HG02970 (cell line): ENCODE data around the gene TMC4.
"Not testable (repeated sequence)": the region's sequence is repeated elsewhere in the genome, so short reads cannot be mapped to it uniquely, and the experiment has no call there.

Source experiments
- ATAC-seq: cut with Tn5 transposase; IDR thresholded peaks from one replicate; pipeline ENCODE4 v1.9.1; 2021; ENCODE audit warnings: mild to moderate bottlenecking, moderate library complexity, moderate number of reproducible peaks; ENCODE audit not compliant: unreplicated experiment, low FRiP score

TMC4 gene

DNA sequence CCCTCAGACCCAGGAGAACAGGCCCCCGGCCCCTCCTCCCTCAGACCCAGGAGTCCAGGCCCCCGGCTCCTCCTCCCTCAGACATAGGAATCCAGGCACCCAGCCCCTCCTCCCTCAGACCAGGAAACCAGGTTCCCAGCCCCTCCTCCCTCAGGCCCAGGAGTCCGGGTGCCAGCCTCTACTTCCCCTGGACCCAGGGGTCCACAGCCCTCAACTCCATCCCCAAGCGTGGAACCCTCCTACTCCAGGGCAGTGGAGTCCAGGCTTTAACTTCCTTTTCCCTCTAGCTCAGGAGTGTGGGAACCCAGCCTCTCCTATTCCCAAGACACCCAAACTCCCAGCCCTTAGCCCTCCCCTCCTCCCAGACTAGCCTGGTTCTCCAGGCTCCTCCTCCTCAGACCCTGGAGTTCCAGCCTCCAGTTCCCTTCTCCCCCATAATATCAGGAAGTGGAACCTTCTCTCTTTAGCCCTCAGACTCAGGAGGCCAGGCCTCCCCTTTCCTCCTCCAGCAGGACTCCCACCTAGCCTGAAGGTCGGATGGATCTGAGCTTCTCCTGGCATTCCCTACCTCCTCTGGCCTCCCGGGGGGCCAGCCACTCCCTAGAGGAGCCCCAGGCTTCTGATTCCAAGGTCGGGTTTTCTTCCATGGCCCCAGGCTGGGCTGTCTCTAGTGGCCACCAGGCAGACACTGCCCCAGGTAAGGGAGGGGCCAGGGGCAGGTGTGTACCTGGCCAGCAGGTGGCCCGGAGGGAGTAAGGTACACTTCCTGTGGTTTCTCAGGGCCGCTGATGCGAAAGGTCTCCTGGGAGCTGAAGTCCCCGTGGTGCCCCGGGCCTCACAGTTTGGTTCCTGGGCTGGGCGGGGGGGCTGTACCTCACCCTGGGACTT, at the start of gene TMC4:
Gene TMC4 (minus strand): TSS at position 690 of the 888 bp plus-strand sequence. CDS start 43 bp downstream, at position 647.
- ATAC-seq = no peak

DNA sequence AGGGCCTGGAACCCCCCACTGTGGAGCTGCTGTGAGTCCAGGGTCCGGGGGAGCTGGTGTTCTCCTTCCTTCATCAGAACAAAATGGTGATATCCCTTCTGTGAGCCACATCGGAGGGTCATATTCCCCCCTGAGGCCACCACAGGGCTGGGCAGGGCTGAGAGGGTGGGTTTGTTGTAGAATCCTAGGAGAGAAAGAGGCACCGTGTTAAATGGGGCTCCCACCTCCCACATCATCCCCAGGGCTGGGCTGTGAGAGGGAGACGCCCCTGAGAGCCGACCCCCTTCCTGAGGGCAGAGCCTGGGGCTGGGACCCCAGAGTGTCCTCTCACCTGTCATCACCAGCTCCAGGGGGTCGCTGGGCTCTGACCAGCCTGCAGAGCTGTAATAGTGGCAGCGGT, 49.0 kb upstream of the TMC4 start:
- not testable (repeated sequence) for ATAC-seq

- ATAC-seq = not testable (repeated sequence)
Observed at GRCh38 chr19:54219702-54220101, 46.7 kb upstream of the TMC4 start.

- ATAC-seq = no peak
Observed at GRCh38 chr19:54218960-54219661, 46.2 kb upstream of the TMC4 start.

DNA sequence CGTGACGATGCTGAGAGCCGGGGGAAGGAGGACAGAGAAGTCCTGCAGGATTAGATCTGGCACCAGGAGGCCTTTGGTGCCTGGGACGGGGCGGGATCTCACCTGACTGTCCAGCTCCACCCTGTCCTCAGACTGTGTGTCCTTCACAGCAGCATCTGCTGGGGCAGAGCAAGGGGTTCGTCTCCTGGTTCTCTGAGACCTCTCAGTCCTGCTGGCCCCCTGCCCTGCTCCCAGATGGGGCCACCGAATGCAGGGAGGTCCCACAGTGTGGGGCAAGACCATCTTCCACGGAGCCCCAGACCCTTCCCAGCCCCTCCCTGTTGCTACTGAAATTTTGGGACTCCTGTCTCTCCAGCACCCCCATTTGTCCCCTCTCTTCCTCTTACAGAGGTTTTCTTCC, 45.3 kb upstream of the TMC4 start:
- ATAC-seq = no peak

GRCh38 chr19:54217517-54218247, 44.7 kb upstream of the TMC4 start:
- ATAC-seq = not testable (repeated sequence)

- ATAC-seq = no peak
Observed at GRCh38 chr19:54216869-54217268, 43.9 kb upstream of the TMC4 start.

DNA sequence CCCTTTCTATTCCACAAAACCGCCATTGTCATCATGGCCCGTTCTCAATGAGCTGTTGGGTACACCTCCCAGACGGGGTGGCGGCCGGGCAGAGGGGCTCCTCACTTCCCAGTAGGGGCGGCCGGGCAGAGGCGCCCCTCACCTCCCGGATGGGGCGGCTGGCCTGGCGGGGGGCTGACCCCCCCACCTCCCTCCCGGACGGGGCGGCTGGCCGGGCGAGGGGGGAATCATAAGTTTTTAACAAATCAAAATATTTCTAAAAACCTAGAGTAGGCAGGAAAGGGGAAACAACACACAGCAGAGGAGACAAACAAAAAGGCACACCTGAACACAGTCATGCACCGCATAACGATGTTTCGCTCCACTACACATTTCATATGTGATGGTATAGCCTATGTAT, 41.8 kb upstream of the TMC4 start:
- ATAC-seq = not testable (repeated sequence)

DNA sequence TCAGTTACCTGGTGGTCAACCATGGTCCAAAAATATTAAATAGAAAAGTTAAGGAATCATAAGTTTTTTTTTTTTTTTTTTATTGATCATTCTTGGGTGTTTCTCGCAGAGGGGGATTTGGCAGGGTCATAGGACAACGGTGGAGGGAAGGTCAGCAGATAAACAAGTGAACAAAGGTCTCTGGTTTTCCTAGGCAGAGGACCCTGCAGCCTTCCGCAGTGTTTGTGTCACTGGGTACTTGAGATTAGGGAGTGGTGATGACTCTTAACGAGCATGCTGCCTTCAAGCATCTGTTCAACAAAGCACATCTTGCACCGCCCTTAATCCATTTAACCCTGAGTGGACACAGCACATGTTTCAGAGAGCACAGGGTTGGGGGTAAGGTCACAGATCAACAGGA, 41.3 kb upstream of the TMC4 start:
- not testable (repeated sequence) for ATAC-seq

DNA sequence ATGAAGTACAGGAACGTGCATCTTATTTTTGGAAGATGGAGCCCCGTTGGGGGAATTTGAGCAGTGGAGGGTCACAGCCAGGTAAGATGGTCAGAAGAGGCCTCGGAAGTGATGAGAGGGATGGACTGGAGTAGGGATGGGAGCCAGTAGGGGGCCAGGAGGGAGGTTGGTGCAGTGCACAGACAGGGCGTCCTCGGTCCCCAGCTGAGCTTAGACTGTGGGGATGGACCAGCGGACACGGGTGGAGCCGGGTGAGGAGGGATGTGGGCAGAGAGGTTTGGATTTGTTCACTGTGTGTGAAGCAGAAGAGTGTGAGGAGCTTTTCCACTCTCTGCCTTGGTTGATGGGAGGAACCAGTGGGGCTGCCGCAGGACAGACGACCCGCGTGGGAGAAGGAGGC, 38.3 kb upstream of the TMC4 start:
- no peak for ATAC-seq

GRCh38 chr19:54209811-54210494, 37.0 kb upstream of the TMC4 start:
- no peak for ATAC-seq

- no peak for ATAC-seq
Observed at GRCh38 chr19:54209058-54209810, 36.3 kb upstream of the TMC4 start.

DNA sequence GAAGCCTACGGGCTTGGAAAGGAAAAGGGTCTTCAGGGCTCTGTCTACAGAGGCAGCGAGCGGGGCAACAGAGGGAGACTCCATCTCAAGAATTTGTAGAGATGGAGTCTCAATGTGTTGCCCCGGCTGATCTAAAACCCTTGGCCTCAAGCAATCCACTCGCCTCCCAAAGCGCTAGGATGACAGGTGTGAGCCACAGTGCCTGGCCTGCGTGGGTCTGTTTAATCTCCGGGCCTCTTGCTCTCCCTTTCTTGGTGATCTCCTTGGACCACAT, 35.8 kb upstream of the TMC4 start:
- no peak for ATAC-seq

GRCh38 chr19:54207983-54208783, 35.2 kb upstream of the TMC4 start:
- ATAC-seq = no peak

DNA sequence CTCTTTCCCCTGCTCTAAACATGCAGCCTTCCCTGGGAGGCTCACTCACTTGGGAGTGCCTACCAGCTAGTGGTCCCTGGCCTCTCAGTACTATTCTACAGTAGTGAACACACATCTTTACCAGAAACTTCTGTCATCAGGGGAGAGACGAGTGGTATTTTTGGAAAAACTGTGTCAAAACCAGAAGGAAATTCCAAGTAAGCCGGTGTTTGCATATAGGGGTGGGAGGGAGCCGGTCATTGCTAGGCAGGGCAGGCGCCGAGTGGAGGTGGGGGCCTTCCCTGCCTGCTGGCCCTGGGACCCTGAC, 34.7 kb upstream of the TMC4 start:
- ATAC-seq = no peak

DNA sequence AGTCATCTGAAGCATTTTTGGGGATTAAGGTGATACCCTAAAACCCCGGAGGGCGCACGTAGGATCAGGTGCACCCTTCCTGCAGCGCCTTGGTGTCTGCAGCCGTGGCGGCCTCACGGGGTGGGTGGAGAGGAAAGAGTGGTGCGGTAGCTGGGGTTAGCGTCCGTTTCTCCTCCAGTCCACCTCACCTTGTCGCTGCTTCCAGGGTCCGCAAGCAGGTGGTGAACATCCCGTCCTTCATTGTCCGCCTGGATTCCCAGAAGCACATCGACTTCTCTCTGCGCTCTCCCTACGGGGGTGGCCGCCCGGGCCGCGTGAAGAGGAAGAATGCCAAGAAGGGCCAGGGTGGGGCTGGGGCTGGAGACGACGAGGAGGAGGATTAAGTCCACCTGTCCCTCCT, 34.2 kb upstream of the TMC4 start:
- ATAC-seq = not testable (repeated sequence)

- ATAC-seq = no peak
Observed at GRCh38 chr19:54206831-54207177, 33.8 kb upstream of the TMC4 start.

GRCh38 chr19:54206030-54206830, 33.3 kb upstream of the TMC4 start:
- ATAC-seq = no peak
